Endometrial microvascular endothelial cells (primary cell): ENCODE measurements around the gene PLPP4. TPM values are rescaled to one million over a fixed set of nuclear protein-coding genes. Genes with fewer than 3 reads are reported as not detected.
"Not testable (repeated sequence)": the region's sequence is repeated elsewhere in the genome, so short reads cannot be mapped to it uniquely, and the experiment has no call there.

ENCODE experiments used
- in situ Hi-C: cut with HindIII; loops from 2 replicates; pipeline ENCODE4 v1.10.0; 2017; ENCODE audit warnings: low sequenced_read_pairs, low pct_unique_long_range_greater_than_20kb; ENCODE audit errors: inconsistent ontology term
- total RNA-seq: library from RNA; depleted of rRNA; stranded (reverse); fragments of >200 nt; gene quantifications from one replicate; pipeline ENCODE4 v1.2.3, GENCODE V29; 2015; ENCODE audit errors: inconsistent ontology term

Gene PLPP4
- total RNA-seq, 1 donor from 2014 or later = 2.2 TPM

DNA sequence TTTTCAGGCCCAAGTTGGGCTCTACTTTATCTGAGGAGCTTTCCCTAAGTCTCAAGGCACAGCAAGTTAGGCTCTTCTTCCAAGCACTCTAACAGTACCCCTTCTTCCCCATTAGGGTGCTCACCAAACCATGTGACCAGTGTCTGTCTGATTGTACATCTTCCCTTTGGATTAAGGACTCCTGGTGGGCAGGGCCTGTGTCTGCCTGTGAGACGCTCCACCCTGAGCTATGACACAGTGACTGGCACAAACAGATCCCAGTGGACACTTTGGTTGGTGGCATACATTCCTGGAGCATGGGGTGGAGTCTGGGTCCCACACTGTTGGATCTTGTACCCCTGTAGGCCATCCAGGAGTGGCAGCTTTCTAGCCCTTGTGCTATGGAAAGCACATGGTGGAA, 23.8 kb downstream of the PLPP4 start:
- in situ Hi-C loops = no loop called here

DNA sequence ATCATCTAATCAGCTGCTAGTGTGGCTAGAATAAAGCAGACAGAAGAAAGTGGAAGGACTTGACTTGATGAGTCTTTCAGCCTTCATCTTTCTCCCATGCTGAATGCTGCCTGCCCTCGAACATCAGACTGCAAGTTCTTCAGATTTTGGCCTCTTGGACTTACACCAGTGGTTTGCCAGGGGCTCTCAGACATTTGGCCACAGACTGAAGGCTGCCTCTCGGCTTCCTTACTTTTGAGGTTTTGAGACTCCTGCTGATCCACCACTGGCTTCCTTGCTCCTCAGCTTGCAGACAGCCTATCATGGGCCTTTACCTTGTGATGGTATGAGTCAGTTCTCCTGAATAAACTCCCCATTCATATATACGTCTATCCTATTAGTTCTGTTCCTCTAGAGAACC, 26.0 kb downstream of the PLPP4 start:
- in situ Hi-C loops = no loop called here

DNA sequence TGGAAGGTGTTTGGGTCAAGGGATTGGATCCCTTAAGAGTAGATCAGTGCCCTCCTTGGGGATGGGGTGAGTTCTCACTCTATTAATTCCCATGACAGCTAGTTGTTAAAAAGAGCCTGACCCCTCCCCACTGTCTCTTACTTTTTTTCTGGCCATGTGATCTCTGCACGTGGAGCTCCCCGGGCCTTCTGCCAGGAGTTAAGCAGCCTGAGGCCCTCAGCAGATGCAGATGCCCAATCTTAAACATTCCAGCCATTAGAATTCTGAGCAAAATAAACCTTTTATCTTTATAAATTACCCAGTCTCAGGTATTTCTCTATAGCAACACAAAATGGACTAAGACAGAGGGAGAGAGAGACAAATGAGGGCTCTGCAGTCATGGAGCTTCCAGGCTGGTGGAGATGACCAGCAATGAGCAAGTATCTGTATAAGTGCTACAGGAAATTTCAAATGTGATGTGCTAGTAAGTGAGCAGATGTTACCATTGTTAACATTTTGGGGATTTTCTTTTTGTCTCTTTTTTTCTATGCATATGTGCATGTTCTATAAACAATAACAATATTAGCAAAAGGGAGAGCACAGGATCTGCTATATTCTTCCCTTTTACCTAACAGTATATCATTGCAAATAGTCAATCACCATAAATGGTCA, 26.7 kb downstream of the PLPP4 start:
- in situ Hi-C loops = no loop called here

DNA sequence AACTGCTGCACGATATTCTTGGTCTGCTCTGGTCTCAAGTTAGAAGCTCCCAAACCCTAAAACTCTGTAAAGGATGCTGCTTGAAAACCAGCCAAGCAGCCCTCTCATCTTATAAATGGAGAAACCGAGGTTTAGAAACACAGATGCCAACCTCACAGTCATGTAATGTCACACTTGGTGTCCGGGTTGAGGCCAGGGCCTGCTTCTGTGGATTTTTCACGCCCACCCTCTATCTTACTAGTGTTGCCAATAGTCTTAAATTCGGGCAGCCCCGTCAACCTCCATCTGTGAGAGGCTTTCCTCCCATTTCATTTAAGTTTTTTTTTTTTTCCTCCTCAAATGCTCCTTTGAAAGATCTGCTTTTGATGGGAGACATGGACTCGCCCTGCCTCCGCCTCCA, 28.9 kb downstream of the PLPP4 start:
- in situ Hi-C loops = no loop called here

DNA sequence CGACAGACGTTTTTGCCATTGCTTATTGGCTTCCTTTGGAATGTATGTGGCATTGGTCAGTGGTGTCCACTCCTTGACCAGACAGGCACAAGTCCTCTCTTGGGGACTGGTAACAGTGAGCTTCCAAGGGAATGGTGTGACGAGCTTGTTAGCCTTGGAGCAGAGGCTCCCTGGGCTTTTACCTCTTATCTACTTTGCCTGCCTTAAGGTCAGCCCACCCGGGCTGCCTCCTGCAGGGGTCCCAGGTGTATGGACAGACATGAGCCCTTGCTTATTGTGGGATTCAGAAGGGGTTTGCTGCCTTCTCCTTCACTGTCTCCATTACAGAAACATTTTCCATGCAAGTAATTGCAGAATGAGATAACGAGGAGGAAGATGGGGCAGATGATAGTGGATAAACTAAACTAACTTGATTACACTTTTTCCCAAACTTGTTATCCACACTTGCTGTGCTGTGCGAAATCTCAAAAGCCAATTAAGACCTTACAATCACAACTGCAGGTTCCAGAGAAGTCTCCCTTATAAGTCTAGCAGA, 29.7 kb downstream of the PLPP4 start:
- in situ Hi-C loops = no loop called here

DNA sequence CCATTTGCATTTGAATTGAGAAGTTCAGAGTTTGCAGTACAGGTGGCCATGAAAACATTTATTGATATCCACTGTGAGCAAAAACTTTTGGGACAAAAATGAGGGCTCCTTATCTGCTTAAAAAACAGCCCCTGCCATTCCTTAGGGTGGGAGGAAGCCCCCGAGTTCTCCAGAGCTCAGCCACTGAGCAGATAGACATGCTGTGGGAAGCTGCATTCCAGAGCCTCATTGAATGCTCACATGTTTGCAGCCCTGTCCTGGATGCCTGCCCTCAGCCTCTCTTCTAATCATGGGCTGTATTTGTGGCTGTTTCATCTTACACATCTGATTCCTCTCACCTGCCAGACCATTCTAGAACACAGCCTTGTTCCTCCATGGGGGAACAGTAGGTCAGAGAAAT, 33.3 kb downstream of the PLPP4 start:
- in situ Hi-C loops = no loop called here

DNA sequence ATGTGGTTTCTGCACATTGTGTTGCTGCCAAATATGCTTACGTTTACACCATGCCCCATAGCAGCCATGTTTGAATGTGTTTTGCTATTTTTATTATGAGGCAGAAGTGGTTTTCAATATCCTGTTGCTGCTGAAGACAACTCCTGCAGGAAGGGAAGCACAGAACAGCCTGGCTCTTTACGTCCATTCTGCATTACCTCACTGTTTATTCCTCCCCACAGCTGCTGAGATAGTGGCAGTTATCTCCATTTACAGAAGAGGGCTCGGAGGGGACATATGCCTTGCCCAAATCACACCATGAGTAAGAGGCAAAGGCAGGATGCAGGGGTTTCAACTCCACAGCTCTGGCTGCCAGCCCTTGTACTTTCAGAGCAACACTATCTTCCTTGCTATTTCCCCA, 35.3 kb downstream of the PLPP4 start:
- in situ Hi-C loops = no loop called here

DNA sequence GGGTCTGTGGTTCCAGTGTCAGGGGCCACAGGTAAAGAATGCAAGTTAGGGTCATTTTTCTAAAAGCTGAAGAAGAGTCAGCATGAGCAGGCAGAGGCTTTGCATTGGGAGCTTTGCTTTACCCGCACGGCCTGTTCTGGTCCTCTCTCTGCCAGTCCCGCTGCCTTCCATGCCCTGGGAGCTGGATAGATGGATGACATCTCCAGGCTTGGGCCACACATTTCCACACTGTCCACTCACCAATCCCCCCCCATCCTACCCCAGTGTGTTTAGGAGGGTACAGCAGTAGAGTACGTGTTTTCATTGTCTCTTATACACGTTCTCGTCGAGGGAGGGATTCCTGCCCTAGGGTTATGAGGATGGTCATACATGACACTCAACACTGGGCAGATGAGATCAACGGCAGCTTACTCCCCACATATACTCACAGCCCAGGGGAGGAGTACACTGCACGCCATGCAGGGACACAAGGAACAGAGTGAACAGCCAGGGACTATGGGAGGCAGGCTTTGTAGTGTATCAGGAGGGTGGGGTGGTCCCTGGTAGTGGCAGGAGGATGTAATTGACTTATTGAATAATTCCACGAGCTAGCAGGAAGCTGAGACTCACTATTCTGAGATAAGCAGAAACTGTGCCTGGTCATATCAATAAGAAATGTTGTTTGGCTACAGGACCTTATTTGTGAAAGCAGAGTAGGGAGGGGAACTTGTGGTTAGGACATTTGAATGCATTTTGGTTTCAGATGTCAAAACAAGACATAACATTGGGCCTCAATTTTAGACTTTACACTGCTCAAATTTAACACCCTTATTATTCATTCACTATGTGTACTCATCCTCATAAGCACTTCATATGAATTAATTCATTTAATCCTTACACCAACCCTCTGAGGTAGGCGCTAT, 36.6 kb downstream of the PLPP4 start:
- in situ Hi-C loops = no loop called here

DNA sequence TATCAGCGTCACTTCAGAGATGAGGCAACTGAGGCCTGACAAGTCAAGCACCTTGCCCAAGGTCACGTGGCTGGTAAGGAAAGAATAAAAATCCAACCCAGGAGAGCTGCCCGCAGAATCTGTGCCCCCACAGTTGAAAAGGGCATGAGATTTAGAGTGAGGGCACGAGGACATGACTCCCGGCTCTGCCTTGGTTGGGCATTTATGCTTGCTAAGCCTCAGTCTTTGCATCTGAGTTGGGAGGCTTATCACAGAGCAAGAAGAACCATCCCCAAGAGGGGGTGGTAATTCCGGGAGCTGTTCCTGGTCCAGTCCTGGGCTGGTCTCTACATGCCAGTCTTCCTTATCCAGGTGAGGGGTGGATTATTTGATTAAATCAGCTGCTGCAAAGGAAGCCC, 37.3 kb downstream of the PLPP4 start:
- in situ Hi-C loops = no loop called here

DNA sequence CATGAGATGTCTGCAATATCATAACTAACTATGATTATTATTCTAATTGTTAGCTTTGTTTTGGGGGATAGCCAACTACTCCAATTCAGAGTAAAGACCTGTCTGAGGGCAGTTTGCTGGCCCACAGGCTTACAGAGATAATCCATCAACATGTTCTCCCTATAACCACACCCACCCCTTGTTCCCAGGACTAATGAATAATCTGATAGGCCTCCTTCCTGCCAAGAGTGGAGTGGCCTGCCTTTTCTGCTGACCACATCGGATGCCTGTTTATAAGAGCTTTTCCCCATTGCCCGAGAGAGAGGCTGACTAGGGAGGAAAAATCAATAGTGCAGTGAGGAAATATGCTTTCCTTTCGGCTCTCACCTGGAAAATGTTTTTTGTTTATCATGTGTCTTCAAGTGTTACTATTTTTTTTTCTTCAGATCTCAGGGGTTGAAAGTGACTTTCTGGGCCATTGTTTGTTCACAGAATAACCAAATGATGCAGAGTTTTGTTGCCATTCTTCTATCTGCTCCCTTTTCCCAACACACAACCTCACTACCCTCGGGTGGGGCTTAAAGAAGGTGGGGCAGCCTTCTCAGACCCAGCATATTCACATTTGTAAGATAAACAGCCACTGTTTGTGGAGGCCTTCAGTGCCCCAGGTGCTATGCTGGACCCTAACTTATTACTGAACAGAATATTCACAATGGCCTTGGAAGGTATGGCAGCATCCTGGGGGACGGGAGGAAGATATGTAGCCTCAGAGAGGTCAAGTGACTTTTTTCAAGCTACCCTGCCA, 38.4 kb downstream of the PLPP4 start:
- in situ Hi-C loops = no loop called here

DNA sequence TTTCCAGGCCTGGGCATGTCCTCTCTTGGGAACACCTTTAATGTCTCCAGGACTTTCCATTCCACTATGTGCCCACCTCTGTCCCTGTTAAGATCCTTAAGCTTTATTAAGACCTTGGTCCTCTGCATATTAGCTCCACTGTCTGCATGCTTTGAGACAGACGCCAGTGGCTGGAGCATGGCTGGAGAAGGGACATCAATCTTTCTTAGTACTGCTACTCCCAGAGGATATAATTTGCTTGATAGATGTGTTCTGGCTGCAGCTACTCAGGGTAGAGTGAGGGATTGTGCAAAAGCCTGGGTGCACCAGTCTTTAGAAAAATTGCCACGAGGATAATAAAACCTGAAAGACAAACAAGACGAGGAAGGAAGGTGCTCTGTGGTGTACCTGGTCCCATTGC, 42.9 kb downstream of the PLPP4 start:
- in situ Hi-C loops = no loop called here

DNA sequence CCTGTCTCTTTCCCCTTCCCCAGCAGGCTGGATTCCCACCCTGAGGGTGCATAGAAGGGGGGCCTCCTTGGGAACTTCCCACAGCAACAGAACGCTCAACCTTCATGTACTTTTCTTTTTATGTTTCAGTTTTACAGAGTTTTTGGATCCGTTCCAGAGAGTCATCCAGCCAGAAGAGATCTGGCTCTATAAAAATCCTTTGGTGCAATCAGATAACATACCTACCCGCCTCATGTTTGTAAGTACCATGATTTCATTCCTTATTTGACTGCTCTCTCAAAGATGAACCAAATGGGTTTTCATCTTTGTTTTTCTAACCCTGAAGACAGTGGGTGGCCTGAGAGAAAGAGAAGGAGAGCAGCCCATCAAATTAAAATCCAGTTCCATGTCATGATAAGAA, 46.7 kb downstream of the PLPP4 start:
- in situ Hi-C loops = no loop called here

DNA sequence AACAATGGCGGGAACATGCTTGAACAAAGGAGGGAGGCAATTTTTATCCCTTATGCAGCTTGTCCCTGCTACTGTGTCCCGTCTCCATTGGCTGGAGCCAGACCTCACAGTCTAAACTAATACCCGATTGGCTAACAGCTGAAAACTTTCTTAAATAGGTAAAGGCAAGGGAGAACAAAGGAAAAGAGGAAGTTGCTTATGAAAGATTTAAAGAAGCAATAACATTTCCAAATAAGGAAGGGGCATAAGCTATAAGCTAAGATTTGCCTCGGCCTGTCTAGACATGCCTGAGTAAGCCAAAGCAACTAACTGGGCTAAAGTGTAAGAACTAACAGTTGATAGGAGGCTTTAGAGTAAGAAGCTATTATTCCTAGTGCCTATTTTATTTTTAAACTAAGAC, 47.2 kb downstream of the PLPP4 start:
- in situ Hi-C loops = not testable (repeated sequence)

DNA sequence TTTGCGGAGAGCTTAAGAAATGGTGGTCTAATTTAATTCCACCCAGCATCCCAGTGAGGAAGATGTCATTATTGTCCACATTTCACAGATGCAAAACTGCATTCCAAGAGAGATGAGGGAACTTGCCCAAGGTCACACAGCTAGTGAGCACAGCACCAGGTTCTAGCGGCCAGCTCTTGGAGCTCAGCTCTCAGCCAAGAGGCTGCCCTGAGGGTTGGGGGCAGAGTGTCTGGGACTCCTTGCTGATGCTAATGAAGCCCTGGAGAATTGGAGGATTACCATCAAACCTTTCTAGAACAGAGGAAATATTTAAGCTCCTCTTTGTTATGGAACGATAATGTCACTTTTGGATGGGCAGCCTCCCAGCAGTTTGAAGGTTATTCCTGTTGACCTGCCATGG, 48.0 kb downstream of the PLPP4 start:
- in situ Hi-C loops = no loop called here

DNA sequence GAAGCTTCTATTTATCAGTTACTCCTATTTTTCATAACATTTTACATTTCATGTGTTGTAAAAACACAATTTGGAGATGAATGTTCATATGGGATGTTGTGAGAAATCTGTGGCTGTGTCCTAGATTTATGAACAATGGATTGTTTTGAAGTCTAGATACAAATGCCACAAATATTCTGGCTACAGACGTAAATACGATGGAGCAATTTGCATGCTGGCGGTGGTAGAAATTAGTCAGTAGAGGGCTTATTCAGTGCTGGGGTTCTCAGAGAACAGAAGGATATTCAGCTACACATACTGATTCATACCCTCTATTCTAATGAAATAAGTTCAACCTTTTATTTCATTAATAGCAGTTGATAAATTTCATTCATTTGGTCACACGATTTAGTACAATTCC, 48.8 kb downstream of the PLPP4 start:
- in situ Hi-C loops = no loop called here

DNA sequence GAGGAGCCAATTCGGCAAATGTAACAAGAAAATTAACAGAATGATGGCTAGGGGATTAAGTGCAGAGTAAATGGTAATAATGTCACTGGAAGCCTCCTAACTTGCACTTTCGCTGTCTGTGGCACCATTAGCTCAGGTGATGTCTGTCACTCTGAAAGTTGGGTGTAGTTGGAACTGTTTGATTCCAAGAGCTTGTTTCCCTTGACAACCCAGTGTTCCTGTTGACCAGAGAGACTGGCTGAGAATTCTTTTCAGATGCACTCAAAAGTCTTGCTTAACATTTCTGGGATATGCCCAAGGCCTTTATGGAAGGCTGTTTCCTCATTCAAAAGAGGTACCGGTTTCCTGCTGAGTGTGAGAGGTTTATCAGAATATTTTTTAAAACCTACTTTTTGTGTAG, 49.6 kb downstream of the PLPP4 start:
- in situ Hi-C loops = no loop called here

DNA sequence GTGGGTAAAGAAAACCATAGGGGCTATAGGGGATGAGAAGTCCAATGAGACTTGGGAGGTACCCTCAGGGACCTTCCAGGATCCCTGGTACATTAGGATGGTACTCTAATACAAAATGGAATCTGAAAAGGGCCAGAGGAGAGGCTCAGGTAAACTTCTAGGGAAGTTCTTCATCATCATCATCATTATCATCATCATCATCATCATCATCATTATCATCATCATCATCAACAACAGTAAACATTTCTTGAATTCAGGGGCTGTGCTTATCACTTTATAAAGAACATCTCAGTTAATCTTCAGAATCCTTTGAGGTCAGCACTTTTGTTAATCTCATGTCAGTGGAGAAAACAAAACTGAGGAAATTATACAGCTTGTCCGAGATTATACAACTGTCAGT, 50.1 kb downstream of the PLPP4 start:
- in situ Hi-C loops = no loop called here

DNA sequence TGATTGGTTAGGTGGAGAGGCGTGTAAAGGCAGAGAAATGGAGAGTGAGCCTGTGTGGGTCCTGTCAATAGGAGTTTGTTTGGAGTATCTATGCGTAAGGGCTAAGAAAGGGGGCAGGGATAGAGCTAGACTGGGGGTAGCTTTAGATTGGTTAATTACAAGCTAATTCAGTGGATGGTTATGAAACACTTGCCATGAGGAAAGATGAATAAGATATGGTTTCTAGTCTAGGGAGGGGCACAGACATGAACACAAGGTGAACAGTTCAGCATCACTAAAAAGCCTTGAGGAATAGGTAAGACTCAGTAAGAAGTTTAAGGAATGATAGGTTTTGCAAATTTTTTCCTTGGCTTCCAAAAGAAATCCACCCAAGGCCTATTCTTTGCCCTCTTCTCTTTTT, 50.6 kb downstream of the PLPP4 start:
- in situ Hi-C loops = no loop called here

DNA sequence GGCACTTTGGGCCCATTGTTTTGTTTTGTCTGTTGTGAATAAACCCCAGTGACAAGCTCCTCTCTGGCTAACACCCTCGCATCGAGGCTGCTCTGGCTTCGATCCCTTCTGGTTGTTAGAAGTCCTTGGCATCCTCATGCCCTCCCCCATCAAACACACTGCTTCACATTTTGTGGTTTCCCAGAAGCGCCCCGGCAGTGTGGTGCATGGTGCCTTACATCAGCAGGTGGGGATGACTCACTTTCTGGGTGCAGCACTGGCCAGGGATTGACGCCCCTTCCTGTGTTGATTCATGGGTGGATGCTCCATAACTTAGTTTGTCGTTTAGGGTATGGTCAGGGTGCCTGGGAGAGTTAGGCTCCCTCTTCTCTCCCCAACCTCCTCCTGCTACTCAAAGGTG, 51.4 kb downstream of the PLPP4 start:
- in situ Hi-C loops = no loop called here

DNA sequence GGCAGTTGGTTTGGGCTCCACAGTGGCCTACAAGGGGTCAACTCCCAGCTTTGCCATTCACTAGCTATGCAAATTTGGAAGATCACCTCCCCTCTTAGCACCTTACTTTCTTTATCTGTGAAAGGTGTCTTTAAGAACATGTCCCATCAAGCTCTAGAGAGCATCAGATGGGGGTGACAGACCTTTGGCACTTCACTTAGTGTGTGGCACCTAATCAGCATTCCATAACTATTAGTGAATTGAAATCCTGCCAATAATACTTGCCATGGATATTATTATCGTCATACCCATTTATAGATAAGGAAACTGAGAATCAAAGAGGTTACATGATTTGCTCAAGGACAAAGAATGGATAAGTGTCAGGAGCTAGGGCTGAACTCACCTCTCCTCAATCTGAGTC, 51.9 kb downstream of the PLPP4 start:
- in situ Hi-C loops = no loop called here
